ENCODE measurements around the gene THSD8. TPM values are rescaled to one million over a fixed set of nuclear protein-coding genes. Genes with fewer than 3 reads are reported as not detected.

Gene THSD8
- total RNA-seq, 6 experiments from 2014 or later = 14.1 to 30.3 (median 25.6) TPM

DNA sequence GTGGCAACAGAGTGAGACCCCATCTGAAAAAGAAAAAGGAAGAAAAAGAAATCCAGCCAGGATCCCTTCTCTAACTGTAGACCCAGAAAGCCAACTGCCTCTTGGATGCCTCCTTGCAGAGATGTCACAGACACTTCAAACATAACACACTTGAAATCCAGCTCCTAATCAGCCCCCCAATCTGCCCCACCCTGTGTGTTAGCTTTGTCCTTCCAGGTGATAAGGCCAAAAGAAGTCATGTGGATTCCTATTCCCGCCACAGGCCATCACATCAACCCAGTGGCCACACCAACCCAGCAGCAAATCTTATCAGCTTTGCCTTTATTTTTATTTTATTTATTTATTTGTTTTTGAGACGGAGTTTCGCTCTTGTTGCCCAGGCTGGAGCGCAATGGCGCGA, 42.2 kb upstream of the THSD8 start:
- Mint-ChIP-seq H3K36me3 (ENCODE audit: low read depth) (peaks cover 4% of the 10 kb centered on the region; the same call in 1 of the 2 replicates), H3K4me1 (ENCODE audit: low read depth) (0 out of 2 replicates have a peak, but pooled peaks cover 9% of the 10 kb centered on the region), H3K27ac (no peak overlapping the region), H3K4me3 (no peak overlapping the region), H3K27me3 (ENCODE audit: insufficient read depth) (peaks cover 2% of the 10 kb centered on the region; the same call in 1 of the 2 replicates), H3K9me3 (no peaks in the 10 kb centered on the region)
- DNase-seq = no peak
- TF ChIP-seq CTCF (IDR thresholded peaks at IDR 0.05) = no peak

DNA sequence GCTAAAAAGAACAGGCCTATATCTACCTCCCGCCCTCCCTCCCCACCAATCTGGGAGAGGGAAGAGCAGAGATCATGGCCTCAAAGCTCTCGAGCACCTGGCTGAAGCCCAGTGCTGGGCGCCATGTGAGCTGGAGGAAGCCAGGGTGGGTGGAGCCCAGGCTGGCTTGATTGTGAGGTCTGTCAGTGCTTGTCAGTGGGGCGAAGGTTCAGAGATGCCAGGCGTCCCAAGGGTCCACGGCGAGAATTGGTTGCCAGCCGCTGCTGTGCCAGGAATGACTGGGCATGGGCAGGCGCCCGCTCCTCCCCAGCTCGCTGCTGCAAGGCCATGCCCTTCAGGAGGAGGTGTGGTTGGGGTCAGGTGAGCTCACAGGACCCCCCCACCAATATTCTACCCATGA, 38.8 kb upstream of the THSD8 start:
- peaks cover 4% of the 10 kb centered on the region; the same call in 1 of the 2 replicates for H3K36me3 Mint-ChIP-seq (ENCODE audit: low read depth)
- 0 out of 2 replicates have a peak, but pooled peaks cover 4% of the 10 kb centered on the region for H3K4me1 Mint-ChIP-seq (ENCODE audit: low read depth)
- H3K27me3 Mint-ChIP-seq (ENCODE audit: insufficient read depth) = peaks cover 1% of the 10 kb centered on the region; the same call in 1 of the 2 replicates
- no peak overlapping the region for H3K4me3 Mint-ChIP-seq
- no peaks in the 10 kb centered on the region for H3K9me3 Mint-ChIP-seq
- no peak overlapping the region for H3K27ac Mint-ChIP-seq
- no peak for TF ChIP-seq CTCF (IDR thresholded peaks at IDR 0.05)
- DNase-seq = no peak

- H3K4me3 Mint-ChIP-seq = no peak overlapping the region
- peaks cover 4% of the 10 kb centered on the region; the same call in 1 of the 2 replicates for H3K36me3 Mint-ChIP-seq (ENCODE audit: low read depth)
- no peak overlapping the region for H3K27ac Mint-ChIP-seq
- DNase-seq = no peak
- H3K4me1 Mint-ChIP-seq (ENCODE audit: low read depth) = no peaks in the 10 kb centered on the region
- no peak for TF ChIP-seq CTCF (IDR thresholded peaks at IDR 0.05)
- peaks cover 1% of the 10 kb centered on the region; the same call in 1 of the 2 replicates for H3K27me3 Mint-ChIP-seq (ENCODE audit: insufficient read depth)
- H3K9me3 Mint-ChIP-seq = no peaks in the 10 kb centered on the region
These were observed 37.2 kb upstream of the THSD8 start for GRCh38 chr19:12764698-12765097.

GRCh38 chr19:12766051-12766521, 35.8 kb upstream of the THSD8 start:
- H3K36me3 Mint-ChIP-seq (ENCODE audit: low read depth) = peaks cover 4% of the 10 kb centered on the region; the same call in 1 of the 2 replicates
- DNase-seq = peak; percentile 53
- no peaks in the 10 kb centered on the region for H3K9me3 Mint-ChIP-seq
- H3K27ac Mint-ChIP-seq = no peak overlapping the region
- peaks cover 1% of the 10 kb centered on the region; the same call in 1 of the 2 replicates for H3K27me3 Mint-ChIP-seq (ENCODE audit: insufficient read depth)
- H3K4me3 Mint-ChIP-seq = peak overlapping the region; percentile 82
- TF ChIP-seq CTCF (IDR thresholded peaks at IDR 0.05) = peak; percentile 86
- H3K4me1 Mint-ChIP-seq (ENCODE audit: low read depth) = no peaks in the 10 kb centered on the region

- peaks cover 1% of the 10 kb centered on the region; the same call in 1 of the 2 replicates for H3K27me3 Mint-ChIP-seq (ENCODE audit: insufficient read depth)
- H3K4me3 Mint-ChIP-seq = no peak overlapping the region
- H3K4me1 Mint-ChIP-seq (ENCODE audit: low read depth) = peaks cover 3% of the 10 kb centered on the region; the same call in 1 of the 2 replicates
These were observed 34.7 kb upstream of the THSD8 start for GRCh38 chr19:12767150-12767549.

More at GRCh38 chr19:12767150-12767549, 34.7 kb upstream of the THSD8 start:
- no peak for DNase-seq
- Mint-ChIP-seq H3K9me3 (no peaks in the 10 kb centered on the region), H3K27ac (no peak overlapping the region), H3K36me3 (ENCODE audit: low read depth) (peaks cover 4% of the 10 kb centered on the region; the same call in 1 of the 2 replicates)
- TF ChIP-seq CTCF (IDR thresholded peaks at IDR 0.05) = no peak

Measured in HFFc6 (cell line).